GM23338 (cell line): ENCODE measurements around the gene CMIP. TPM values are rescaled to one million over a fixed set of nuclear protein-coding genes. Genes with fewer than 3 reads are reported as not detected.

Experiments
- ATAC-seq: fragments of 200-7000 bp; cut with Tn5 transposase; 3 replicates; pipeline ENCODE4 v1.9.1; 2020
- DNase-seq: peaks from one replicate; pipeline ENCODE4 v3.0.0-alpha.2; 2015; ENCODE audit warnings: low spot score
- H2AFZ ChIP-seq: fragments of 200-600 bp; sonication (generic); 2 replicates; pipeline ENCODE4 v1.8.0; 2016; ENCODE audit warnings: antibody characterized with exemption, mild to moderate bottlenecking, moderate library complexity
- H3F3A ChIP-seq: fragments of 200-600 bp; sonication (generic); replicated peaks from 2 replicates; pipeline ENCODE4 v1.8.0; 2017; ENCODE audit warnings: antibody characterized with exemption, mixed run types, low read depth
- H3K27ac ChIP-seq: fragments of 200-600 bp; sonication (generic); 2 replicates; pipeline ENCODE4 v1.6.1; 2016; ENCODE audit warnings: low read depth
- H3K27me3 ChIP-seq: fragments of 200-600 bp; sonication (generic); 2 replicates; pipeline ENCODE4 v1.8.0; 2016; ENCODE audit warnings: mild to moderate bottlenecking, mixed run types, moderate library complexity; ENCODE audit not compliant: insufficient read depth
- H3K36me3 ChIP-seq: fragments of 200-600 bp; sonication (generic); 2 replicates; pipeline ENCODE4 v1.8.0; 2016; ENCODE audit warnings: mild to moderate bottlenecking; ENCODE audit not compliant: insufficient read depth
- H3K4me1 ChIP-seq: fragments of 200-600 bp; sonication (generic); 2 replicates; pipeline ENCODE4 v1.8.0; 2016; ENCODE audit warnings: mild to moderate bottlenecking, moderate library complexity; ENCODE audit not compliant: insufficient read depth
- H3K4me2 ChIP-seq: fragments of 200-600 bp; sonication (generic); 2 replicates; pipeline ENCODE4 v1.7.1; 2017; ENCODE audit warnings: mixed run types
- H3K4me3 ChIP-seq: fragments of 200-600 bp; sonication (generic); 2 replicates; pipeline ENCODE4 v1.6.1; 2016; ENCODE audit warnings: mixed run types
- H3K79me2 ChIP-seq: fragments of 200-600 bp; sonication (generic); replicated peaks from 2 replicates; pipeline ENCODE4 v1.8.0; 2017; ENCODE audit warnings: mild to moderate bottlenecking; ENCODE audit not compliant: insufficient read depth
- H3K9me2 ChIP-seq: fragments of 200-600 bp; sonication (generic); 2 replicates; pipeline ENCODE4 v1.8.0; 2017; ENCODE audit not compliant: insufficient read depth
- H4K20me1 ChIP-seq: fragments of 200-600 bp; sonication (generic); replicated peaks from 2 replicates; pipeline ENCODE4 v1.8.0; 2017; ENCODE audit warnings: mild to moderate bottlenecking; ENCODE audit not compliant: insufficient read depth
- H3K27ac Mint-ChIP-seq: 2 replicates; pipeline ENCODE4 v1.8.0; 2020; ENCODE audit warnings: inconsistent platforms, mild to moderate bottlenecking, moderate library complexity, mixed read lengths
- H3K27me3 Mint-ChIP-seq: 3 replicates; pipeline ENCODE4 v1.8.0; 2022; ENCODE audit warnings: low read depth, mild to moderate bottlenecking, moderate library complexity, mixed read lengths, inconsistent platforms; ENCODE audit not compliant: insufficient read depth, poor library complexity
- H3K36me3 Mint-ChIP-seq: 3 replicates; pipeline ENCODE4 v1.8.0; 2021; ENCODE audit warnings: low read depth, mild to moderate bottlenecking, inconsistent platforms, moderate library complexity, mixed read lengths
- H3K4me1 Mint-ChIP-seq: 3 replicates; pipeline ENCODE4 v1.8.0; 2020; ENCODE audit warnings: mild to moderate bottlenecking, inconsistent platforms, mixed read lengths
- H3K4me3 Mint-ChIP-seq: 3 replicates; pipeline ENCODE4 v1.8.0; 2021; ENCODE audit warnings: moderate library complexity, mild to moderate bottlenecking, inconsistent platforms, mixed read lengths
- H3K9me3 Mint-ChIP-seq: 3 replicates; pipeline ENCODE4 v1.8.0; 2020; ENCODE audit warnings: moderate library complexity, mild to moderate bottlenecking, inconsistent platforms, mixed read lengths
- CTCF ChIP-seq, 2 experiments: fragments of 200-600 bp in 1 of 2; sonication (generic) in 1 of 2; conservative IDR thresholded peaks; 2 replicates each; pipeline versions ENCODE4 v1.5.1 to v1.6.1; 2016 to 2017; ENCODE audit warnings: antibody characterized with exemption in 2 of 2, low read depth in 2 of 2, mild to moderate bottlenecking in 2 of 2, moderate library complexity in 1 of 2
- ETS1 ChIP-seq: IDR thresholded peaks from 2 replicates; pipeline ENCODE4 v1.6.1; 2016; ENCODE audit warnings: antibody characterized with exemption
- EZH2 ChIP-seq: fragments of 200-600 bp; sonication (generic); IDR thresholded peaks from one replicate; pipeline ENCODE4 v1.8.0; 2017; ENCODE audit warnings: antibody characterized with exemption, mild to moderate bottlenecking, low read depth; ENCODE audit not compliant: unreplicated experiment
- EZH2phosphoT487 ChIP-seq: fragments of 200-600 bp; sonication (generic); IDR thresholded peaks from one replicate; pipeline ENCODE4 v1.8.1; 2018; ENCODE audit warnings: antibody characterized with exemption; ENCODE audit not compliant: unreplicated experiment
- JUNB ChIP-seq: IDR thresholded peaks from one replicate; pipeline ENCODE4 v1.6.1; 2016; ENCODE audit warnings: antibody characterized with exemption; ENCODE audit not compliant: unreplicated experiment
- NANOG ChIP-seq: IDR thresholded peaks from 2 replicates; pipeline ENCODE4 v1.6.1; 2016; ENCODE audit warnings: antibody characterized with exemption, borderline replicate concordance
- POLR2AphosphoS5 ChIP-seq: IDR thresholded peaks from 2 replicates; pipeline ENCODE4 v1.6.1; 2016; ENCODE audit warnings: antibody characterized with exemption, low read depth
- REST ChIP-seq: IDR thresholded peaks from one replicate; pipeline ENCODE4 v1.6.1; 2018; ENCODE audit warnings: antibody characterized with exemption; ENCODE audit not compliant: unreplicated experiment
- STAT1 ChIP-seq: IDR thresholded peaks from one replicate; pipeline ENCODE4 v1.6.1; 2016; ENCODE audit warnings: antibody characterized with exemption; ENCODE audit not compliant: unreplicated experiment
- ZNF114 ChIP-seq: fragments of 250-450 bp; sonication (Bioruptor Pico); IDR thresholded peaks from 2 replicates; pipeline ENCODE4 v1.5.0; 2020; ENCODE audit warnings: mild to moderate bottlenecking, moderate library complexity
- ZNF331 ChIP-seq: fragments of 250-450 bp; sonication (Bioruptor Pico); IDR thresholded peaks from 2 replicates; pipeline ENCODE4 v1.5.0; 2020; ENCODE audit warnings: low read depth, mild to moderate bottlenecking, moderate library complexity
- polyA plus RNA-seq: library from polyadenylated mRNA; unstranded; fragments of >200 nt; fragmentation: Nextera tagmentation; extraction: Ambion mirVana; gene quantifications from 2 replicates; pipeline ENCODE4 v1.2.1, GENCODE V29; 2016
- total RNA-seq: library from RNA; depleted of rRNA; stranded (reverse); fragments of >200 nt; shearing (Covaris generic); gene quantifications from 2 replicates; pipeline ENCODE4 v1.2.3, GENCODE V29; 2014

Gene CMIP
- total and polyA plus RNA-seq, 2 experiments from 2014 or later = 9.5 to 62.3 TPM

- Histone ChIP-seq H4K20me1 (peaks cover 4% of the 10 kb centered on the region; the same call in 1 of the 2 replicates), H3K27me3 (no peaks in the 10 kb centered on the region), H2AFZ (no peak overlapping the region), H3K9me2 (no peaks in the 10 kb centered on the region), H3K4me1 (no peaks in the 10 kb centered on the region), H3K27ac (no peak overlapping the region), H3K4me2 (no peak overlapping the region), H3K4me3 (no peak overlapping the region), H3K36me3 (no peaks in the 10 kb centered on the region), H3F3A (no peaks in the 10 kb centered on the region; the same call in 1 of the 2 replicates), H3K79me2 (peaks cover 8% of the 10 kb centered on the region)
- H3K27me3 Mint-ChIP-seq = peaks cover 7% of the 10 kb centered on the region
- TF ChIP-seq ZNF114 (CRISPR knock-in tag) = no peak
- no peak for TF ChIP-seq JUNB
- no peak for TF ChIP-seq CTCF (conservative IDR thresholded peaks at IDR 0.05; ENCODE audit: low read depth in 2 of 2)
- no peak for TF ChIP-seq EZH2
- no peak for TF ChIP-seq ETS1
- no peak for TF ChIP-seq STAT1
- TF ChIP-seq REST = no peak
- no peak for TF ChIP-seq POLR2AphosphoS5
- no peak for TF ChIP-seq NANOG
- no peak for TF ChIP-seq EZH2phosphoT487
- no peak for TF ChIP-seq ZNF331 (CRISPR knock-in tag)
- no peak overlapping the region for H3K27ac Mint-ChIP-seq
- H3K4me1 Mint-ChIP-seq = peaks cover 6% of the 10 kb centered on the region
- DNase-seq (no peak), ATAC-seq (no peak)
- H3K9me3 Mint-ChIP-seq = no peaks in the 10 kb centered on the region; the same call in 2 of the 3 replicates
- no peak overlapping the region for H3K4me3 Mint-ChIP-seq
- H3K36me3 Mint-ChIP-seq = peaks cover 23% of the 10 kb centered on the region
These were observed 175.4 kb downstream of the CMIP start for GRCh38 chr16:81620029-81620428.
